NCI-H1417 (cell line): ENCODE measurements around the gene SUCLG1.

Experiments
- DNase-seq, 3 experiments: peaks; one replicate each; lab custom pipeline; 2025; lab: John Stamatoyannopoulos, UW

Gene SUCLG1

GRCh38 chr2:84461310-84461709 is 2.2 kb upstream of the SUCLG1 start:
- no peak for DNase-seq

- no peak for DNase-seq
Observed at GRCh38 chr2:84460670-84461069, 1.6 kb upstream of the SUCLG1 start.

- peak in 1 of 3 experiments; percentile 55 for DNase-seq
Observed at GRCh38 chr2:84459944-84460429, 907 bp upstream of the SUCLG1 start.

DNA sequence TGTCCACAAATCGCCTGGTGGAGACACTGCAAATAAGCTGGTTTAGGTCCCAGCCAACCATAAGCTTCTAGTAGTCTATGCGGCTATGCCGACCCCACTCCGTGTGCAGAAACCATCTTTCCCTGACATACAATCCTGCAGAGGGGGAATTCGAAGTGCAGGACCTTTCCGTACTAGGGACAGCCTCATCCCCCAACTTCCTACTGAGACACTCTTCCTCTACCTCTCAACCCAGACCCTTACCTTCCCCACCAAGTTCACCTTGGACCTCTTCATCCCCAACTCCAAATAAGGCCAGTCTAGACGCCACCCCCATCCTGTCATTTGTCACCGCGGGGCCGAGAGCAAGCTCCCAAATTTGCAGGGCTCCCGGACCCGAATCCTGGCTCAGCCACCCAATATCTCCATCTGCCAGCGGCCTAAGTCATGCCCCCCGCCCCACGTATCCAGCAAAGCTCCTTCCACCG is 496 bp downstream of the SUCLG1 start:
- peak in 1 of 3 experiments; percentile 37 for DNase-seq

DNA sequence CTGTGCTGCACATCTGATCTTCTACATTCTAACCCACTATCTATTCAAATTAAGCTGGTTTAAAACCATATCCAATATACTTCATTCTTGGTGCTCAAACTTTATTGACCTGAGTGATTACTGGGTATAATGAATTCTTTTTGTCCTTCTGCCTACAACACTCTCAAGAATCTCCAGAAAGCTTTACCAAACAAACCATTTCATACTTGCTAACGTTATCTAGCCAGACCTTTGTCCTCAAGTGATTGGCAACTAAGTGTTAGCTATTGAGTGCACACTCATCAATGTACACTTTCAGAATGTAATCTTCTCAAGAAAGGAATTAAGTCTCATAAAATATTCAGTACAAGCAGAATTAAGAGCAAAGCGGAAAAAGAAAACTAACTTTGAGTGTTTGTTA is 1.4 kb downstream of the SUCLG1 start:
- no peak for DNase-seq

GRCh38 chr2:84456156-84456555 is 2.9 kb downstream of the SUCLG1 start:
- no peak for DNase-seq

DNA sequence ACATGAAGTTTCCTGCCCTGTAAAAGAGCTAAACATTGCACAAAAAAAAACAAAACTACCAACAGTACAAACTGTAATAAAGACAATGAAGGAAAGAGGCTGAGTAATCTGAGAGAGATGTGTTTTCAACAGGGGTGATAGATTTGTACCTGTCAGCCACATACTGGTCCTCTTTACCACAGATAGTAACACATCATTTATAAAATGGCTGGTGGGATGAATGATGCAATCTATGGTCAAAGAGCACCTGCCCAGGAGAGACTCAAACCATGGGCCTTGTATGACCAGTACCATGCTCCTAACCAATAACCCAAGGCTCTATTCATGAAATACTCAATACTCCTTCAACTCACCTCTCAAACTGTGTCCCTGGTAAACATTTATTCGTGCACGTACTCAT is 4.5 kb downstream of the SUCLG1 start:
- DNase-seq = no peak

DNA sequence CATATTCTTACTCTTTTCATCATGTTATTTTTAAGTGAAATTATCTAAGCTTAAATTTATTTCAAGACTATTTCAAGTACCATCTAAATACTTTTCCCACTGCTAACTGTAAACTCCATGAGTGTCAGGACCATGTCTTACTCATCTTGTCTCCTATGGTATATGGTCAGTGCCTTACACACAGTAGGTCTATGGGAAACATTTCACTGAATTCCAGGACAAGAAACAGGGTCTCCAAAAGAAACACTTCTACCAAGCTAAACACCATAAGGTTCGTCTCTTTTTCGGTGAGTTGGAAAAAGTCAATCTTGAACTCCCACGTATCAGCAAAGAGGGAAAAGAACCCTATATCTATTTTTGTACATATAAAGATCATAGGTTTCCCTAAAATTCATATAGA is 6.5 kb downstream of the SUCLG1 start:
- DNase-seq = no peak

- peak in 1 of 3 experiments; percentile 0 for DNase-seq
Observed at GRCh38 chr2:84451579-84451978, 7.5 kb downstream of the SUCLG1 start.

DNA sequence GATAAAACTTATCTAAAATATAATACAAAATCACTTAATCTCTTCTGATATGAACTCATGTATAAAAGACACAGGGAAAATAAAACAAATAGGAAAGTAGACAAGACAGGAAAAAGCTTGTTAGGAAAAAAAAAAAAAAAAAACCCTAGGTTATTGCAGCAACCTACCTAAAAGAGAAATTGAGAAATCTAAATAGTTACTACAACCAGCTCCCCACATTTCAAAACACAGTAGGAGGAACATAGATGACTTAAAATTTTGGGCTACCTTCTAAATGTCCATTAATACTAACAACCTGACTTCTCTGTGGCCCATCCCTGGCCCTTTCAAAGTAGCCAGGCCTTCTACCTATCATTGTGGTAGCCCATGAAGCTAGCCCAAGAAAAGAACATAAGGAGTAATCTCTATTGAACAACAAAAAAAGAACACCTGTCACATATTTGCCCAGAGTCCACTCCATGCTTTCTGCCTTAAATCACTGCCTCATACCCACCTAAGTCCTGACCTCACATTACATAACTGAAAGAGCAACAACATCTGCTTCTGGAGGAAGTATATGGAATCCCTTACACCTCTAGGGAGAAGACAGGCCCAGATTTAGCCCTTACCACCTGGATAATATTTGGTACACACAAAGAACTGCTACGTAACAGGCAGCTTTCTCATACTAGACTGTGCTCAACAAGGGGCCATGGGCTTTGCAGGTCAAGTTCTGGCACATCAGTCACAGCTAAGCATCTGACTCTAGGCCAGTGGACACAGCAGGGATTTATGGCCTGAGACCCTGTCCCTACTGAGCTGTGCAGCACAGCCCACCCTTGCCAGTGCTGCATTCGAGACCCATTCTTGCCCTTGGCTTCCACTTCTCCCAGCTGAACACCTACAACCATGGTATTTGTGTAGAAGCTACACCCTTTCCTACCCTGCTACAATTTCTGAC is 8.5 kb downstream of the SUCLG1 start:
- DNase-seq = no peak

DNA sequence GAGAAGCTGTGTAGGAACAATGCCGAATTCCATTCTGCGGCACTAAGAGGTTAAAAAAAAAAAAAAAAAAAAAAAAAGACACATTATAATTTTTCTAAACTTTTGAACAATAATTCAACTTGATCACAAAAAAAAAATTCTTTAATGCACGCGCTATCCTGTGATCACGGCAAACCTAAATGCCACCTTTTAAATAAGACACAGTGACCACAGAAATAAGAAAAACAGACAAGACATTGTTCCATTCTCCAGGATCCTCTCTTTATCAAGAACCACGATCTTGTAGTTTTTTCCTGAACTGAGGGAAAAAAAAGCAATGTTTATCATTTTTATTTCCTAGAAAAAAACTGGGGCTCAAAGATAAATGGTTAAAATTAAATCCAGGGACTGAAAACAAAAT is 9.4 kb downstream of the SUCLG1 start:
- no peak for DNase-seq

GRCh38 chr2:84449055-84449454 is 10.0 kb downstream of the SUCLG1 start:
- no peak for DNase-seq

DNA sequence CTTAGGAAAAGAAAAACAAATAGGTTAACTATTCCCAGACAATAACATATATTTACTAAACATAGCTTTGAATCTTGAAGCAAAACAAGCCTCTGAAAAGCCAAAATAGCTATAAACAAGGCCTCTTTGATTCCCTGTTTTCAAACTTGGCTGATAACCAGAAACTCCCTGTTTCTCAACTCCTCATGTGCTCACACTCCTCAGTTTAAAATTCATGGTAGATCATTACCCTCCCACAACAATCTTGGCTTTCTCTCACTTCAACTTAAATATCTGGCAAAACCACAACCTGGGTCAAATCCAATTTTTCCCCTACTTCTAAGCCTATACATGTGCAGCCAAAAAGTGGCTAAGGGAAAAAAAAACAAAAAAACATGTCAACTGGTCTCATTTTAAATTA is 15.6 kb downstream of the SUCLG1 start:
- DNase-seq = no peak

DNA sequence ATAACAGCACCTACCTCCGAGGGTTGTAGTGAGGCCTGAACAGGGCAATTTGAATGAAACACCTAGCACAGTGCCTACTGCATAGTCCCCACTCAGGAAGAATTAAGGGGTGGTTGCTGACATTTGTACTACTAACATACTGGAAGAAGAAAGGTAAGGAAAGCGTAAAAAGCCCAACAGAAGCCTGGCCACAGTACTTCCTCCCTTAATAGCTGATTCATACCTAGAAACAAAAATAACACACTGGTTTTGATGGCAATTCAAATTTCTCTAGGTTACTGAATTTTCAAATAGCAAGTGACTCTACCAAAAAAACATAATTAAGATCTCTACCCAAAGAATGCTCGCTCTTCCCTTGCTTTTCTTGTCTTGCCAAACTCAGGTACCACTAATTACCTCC is 16.2 kb downstream of the SUCLG1 start:
- no peak for DNase-seq

- no peak for DNase-seq
Observed at GRCh38 chr2:84441505-84441904, 17.6 kb downstream of the SUCLG1 start.

DNA sequence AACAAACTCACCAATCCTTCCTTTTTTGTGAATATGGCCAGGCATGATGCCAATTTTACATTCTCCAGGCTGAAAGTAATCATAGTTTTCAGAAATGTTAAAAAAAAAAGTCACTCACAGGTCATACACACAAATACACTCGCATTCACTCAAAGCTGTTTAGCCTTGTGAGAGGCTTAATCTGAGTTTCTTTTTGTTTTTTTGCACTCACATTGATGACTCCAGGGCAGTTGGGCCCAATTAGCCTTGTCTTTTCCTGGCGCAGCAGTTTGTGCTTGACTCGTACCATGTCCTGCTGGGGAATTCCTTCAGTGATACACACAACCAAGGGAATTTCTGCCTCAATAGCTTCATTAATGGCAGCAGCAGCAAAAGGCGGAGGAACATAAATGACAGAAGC is 18.0 kb downstream of the SUCLG1 start:
- no peak for DNase-seq

GRCh38 chr2:84435345-84436025 is 23.6 kb downstream of the SUCLG1 start:
- DNase-seq = no peak

GRCh38 chr2:84429328-84429727 is 29.8 kb downstream of the SUCLG1 start:
- DNase-seq = no peak

- DNase-seq = no peak
Observed at GRCh38 chr2:84427235-84428138, 31.6 kb downstream of the SUCLG1 start.

DNA sequence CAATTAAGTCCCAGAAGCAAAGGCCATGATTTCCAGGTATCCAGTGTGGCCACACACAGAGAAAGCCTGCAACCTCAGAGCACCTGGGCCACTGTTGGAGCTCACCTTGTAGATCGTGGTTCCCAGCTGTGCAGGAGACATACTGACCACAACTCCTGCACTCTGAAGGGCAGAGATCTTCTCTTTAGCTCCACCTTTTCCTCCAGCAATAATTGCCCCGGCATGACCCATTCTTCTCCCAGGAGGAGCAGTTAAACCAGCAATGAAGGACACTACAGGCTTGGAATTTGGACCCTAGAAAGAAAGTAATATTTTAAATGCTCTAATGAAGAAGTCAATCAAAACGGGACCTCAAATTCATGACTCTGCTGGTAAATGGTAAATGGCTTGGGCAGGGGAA is 33.8 kb downstream of the SUCLG1 start:
- no peak for DNase-seq

DNA sequence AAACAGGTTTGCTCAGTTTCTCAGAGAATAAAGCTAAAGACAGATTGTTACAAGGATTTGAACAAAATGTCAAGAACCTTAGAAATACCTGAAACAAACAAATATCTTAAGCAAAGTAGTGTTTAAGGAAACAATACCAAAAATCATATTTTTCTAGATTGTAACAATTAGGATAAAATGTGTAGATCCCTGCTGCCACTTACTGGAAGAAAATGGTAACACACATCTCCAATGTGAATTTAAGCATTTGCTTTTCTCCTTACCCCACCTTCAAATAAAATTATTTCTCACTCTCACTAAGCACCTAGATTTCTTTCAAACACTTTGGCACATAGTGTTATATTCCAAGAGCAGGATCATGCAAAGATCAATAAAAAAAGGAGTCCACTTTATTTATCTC is 34.9 kb downstream of the SUCLG1 start:
- peak in 2 of 3 experiments; percentile 2 to 26 for DNase-seq

- DNase-seq = no peak
Observed at GRCh38 chr2:84421791-84422190, 37.3 kb downstream of the SUCLG1 start.
